ENCODE data around the gene PRKCQ.

DNA sequence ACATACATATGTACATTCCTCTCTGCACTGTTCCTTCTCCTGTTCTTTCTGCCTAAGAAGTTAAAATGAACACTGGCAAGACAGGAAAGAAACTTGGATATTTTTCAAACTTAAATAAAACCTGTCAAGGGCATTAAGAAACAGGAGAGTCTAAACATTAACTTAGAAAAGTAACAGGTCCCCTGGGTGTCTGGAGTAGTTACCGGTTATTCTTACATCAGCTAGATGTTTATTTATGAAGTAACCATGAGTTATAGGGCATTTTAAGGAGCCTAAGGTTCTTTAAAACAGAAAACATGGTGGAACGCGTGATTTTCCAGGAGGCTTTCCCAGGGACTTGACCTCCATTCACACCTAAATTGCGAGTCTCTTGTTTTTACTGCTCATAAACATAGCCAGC is 148.2 kb downstream of the PRKCQ start:
- no peak for TF ChIP-seq POLR2A (IDR thresholded peaks at IDR 0.05)
- TF ChIP-seq, protein P1, sequence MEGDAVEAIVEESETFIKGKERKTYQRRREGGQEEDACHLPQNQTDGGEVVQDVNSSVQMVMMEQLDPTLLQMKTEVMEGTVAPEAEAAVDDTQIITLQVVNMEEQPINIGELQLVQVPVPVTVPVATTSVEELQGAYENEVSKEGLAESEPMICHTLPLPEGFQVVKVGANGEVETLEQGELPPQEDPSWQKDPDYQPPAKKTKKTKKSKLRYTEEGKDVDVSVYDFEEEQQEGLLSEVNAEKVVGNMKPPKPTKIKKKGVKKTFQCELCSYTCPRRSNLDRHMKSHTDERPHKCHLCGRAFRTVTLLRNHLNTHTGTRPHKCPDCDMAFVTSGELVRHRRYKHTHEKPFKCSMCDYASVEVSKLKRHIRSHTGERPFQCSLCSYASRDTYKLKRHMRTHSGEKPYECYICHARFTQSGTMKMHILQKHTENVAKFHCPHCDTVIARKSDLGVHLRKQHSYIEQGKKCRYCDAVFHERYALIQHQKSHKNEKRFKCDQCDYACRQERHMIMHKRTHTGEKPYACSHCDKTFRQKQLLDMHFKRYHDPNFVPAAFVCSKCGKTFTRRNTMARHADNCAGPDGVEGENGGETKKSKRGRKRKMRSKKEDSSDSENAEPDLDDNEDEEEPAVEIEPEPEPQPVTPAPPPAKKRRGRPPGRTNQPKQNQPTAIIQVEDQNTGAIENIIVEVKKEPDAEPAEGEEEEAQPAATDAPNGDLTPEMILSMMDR (IDR thresholded peaks at IDR 0.05): no peak

Data from breast epithelium (tissue), 3 donors.